Neural progenitor cell (in vitro differentiated cells): ENCODE measurements around the gene SOBP.

Source experiments
- CTCF ChIP-seq: fragments of 200-600 bp; sonication (generic); IDR thresholded peaks from 2 replicates; pipeline ENCODE4 v1.5.1; 2017; ENCODE audit warnings: antibody characterized with exemption, mild to moderate bottlenecking
- EZH2phosphoT487 ChIP-seq: fragments of 200-600 bp; sonication (generic); IDR thresholded peaks from 2 replicates; pipeline ENCODE4 v1.6.1; 2017; ENCODE audit warnings: antibody characterized with exemption

- no peak for TF ChIP-seq CTCF
- TF ChIP-seq EZH2phosphoT487 = no peak
These were observed 100.5 kb downstream of the SOBP start for GRCh38 chr6:107590378-107590777.
